GM12891 (cell line): ENCODE results near the gene JADE1.

ENCODE experiments used
- DNase-seq: peaks from one replicate; pipeline ENCODE4 v3.0.0; 2011; ENCODE audit warnings: low spot score; ENCODE audit not compliant: insufficient read length
- FAIRE-seq: peaks from 2 replicates; lab custom pipeline; 2011; peaks lifted over from hg19 to GRCh38; lab: Jason Lieb, UNC
- PAX5 ChIP-seq: IDR thresholded peaks from 2 replicates; pipeline ENCODE4 v1.6.1; 2011; ENCODE audit warnings: low read length, moderate library complexity, mild to moderate bottlenecking; ENCODE audit not compliant: insufficient read depth, severe bottlenecking
- POLR2A ChIP-seq: IDR thresholded peaks from 2 replicates; pipeline ENCODE4 v1.6.1; 2011; ENCODE audit warnings: low read depth, low read length, control low read depth
- POLR2AphosphoS5 ChIP-seq: IDR thresholded peaks from 2 replicates; pipeline ENCODE4 v1.6.1; 2011; ENCODE audit warnings: low read depth, low read length, control low read depth
- POU2F2 ChIP-seq: IDR thresholded peaks from 2 replicates; pipeline ENCODE4 v1.6.1; 2011; ENCODE audit warnings: low read depth, mild to moderate bottlenecking, control low read depth, low read length, moderate library complexity
- SPI1 ChIP-seq: IDR thresholded peaks from 2 replicates; pipeline ENCODE4 v1.6.1; 2011; ENCODE audit warnings: low read depth, low read length, control low read depth
- TAF1 ChIP-seq: IDR thresholded peaks from 2 replicates; pipeline ENCODE4 v1.6.1; 2011; ENCODE audit warnings: low read depth, low read length, control low read depth

JADE1 gene

GRCh38 chr4:128858879-128859671 lies 49.6 kb downstream of the JADE1 start:
- TF ChIP-seq TAF1 (no peak), POU2F2 (peak; percentile 65; the same call in 1 of the 2 replicates)
- no peak for DNase-seq
- peak; percentile 93 for FAIRE-seq

GRCh38 chr4:128859887-128860677 lies 50.6 kb downstream of the JADE1 start:
- DNase-seq (no peak), FAIRE-seq (peak; percentile 57)
- TF ChIP-seq POLR2A (no peak), TAF1 (no peak), SPI1 (no peak), POU2F2 (no peak)

GRCh38 chr4:128861856-128862518 lies 52.5 kb downstream of the JADE1 start:
- peak; percentile 31 for FAIRE-seq
- TF ChIP-seq POU2F2: no peak
- no peak for TF ChIP-seq PAX5
- TF ChIP-seq SPI1: no peak
- TF ChIP-seq POLR2AphosphoS5: no peak
- TF ChIP-seq TAF1: no peak
- TF ChIP-seq POLR2A: no peak
- no peak for DNase-seq

DNA sequence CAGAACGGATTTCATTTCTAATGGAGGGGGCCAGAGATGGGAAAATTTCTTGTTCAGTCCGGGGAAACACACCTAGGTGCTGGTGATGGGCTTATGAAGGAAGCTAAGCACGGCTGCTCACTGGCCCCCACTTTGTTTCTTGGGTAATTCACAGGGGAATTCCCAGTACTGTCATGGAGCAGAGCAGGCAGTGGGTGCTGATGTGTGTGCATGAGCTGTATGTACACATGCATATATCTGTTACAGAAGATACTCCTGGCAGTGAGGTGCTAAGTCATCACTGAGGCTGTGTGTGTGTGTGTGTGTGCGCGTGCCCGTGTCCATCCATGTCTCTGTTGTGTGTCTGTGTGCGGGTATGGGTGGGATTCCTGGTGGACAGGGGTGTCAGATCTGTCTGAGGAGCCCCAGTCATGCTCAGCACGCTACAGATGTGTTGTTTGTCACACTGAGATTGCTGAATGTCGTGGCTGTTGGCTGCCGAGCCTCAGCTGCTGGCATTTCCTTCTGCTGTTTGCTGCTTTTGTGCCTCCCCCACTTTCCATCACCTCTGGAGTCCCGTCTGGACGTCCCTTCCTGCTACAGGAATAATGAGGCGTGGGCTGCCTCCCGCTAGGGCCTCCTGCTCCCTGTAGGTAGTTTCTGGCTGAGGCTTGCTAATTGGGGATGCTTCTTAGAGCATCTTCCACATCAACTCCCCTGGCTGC lies 53.3 kb downstream of the JADE1 start:
- FAIRE-seq (peak; percentile 86), DNase-seq (no peak)
- TF ChIP-seq POLR2A (peak; percentile 38; the same call in 1 of the 2 replicates), POU2F2 (peak; percentile 86), POLR2AphosphoS5 (peak; percentile 18; the same call in 1 of the 2 replicates), SPI1 (no peak), TAF1 (no peak; the same call in 1 of the 2 replicates), PAX5 (no peak)

DNA sequence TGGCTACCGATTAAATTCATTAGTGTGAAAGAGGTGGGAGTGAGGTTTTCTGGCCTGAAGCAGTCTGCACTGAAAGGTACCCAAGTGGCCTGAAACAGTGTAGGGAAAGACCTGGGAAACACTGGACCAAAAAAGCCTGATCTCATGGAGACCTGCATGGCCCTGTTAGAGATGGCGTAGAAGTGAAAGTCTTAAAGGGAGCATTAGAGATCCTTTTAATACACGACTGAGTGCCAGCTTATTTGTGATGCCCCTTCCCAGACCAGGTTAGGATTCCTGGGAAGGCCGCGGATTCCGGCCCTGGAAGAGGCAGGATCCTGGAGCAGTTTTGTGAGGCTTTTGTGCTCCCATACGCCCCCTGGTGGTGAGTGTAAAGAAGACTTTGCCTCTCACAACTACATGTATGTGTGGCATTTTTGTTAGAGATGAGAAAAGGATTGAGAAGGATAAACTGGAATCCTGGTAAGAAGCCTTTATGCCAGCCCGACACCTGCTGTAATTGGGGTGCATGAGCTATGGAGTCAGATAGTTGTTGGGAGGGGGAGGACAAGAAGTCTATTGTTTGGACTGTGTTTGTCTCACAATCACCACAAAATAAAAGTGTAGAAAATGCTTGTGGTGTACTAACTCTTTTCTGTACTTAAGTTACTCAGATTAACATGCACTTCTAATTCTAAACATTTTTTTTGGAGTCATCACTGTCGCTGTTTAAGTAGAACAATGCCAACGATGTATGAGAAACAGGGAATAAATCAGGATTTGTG lies 54.0 kb downstream of the JADE1 start:
- FAIRE-seq (peak; percentile 48), DNase-seq (no peak)
- TF ChIP-seq POLR2AphosphoS5: no peak
- TF ChIP-seq SPI1: no peak

GRCh38 chr4:128865132-128865531 lies 55.6 kb downstream of the JADE1 start:
- TF ChIP-seq TAF1 (no peak), SPI1 (no peak), POU2F2 (no peak), POLR2AphosphoS5 (no peak), PAX5 (no peak), POLR2A (no peak)
- DNase-seq (no peak), FAIRE-seq (no peak)

DNA sequence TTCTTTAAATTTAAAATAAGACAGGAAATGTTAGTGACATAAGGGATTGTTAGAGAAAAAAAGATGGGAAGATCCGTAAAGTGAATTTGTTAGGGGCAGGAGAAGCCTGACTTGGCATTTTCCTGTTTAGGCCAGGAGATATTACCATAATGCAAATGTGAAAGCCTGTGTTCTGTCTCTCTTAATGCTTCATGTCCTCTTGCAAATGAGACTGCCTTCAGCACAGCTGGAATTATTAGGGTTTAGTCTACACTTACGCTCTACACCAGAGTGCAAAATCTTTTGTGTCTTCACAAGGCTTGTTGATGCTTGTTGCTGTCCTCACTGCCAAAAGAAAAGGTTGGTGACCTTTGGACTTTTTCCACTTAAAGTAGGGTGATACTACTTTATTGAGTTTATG lies 56.8 kb downstream of the JADE1 start:
- no peak for DNase-seq
- TF ChIP-seq PAX5 (no peak), POLR2AphosphoS5 (0 out of 2 replicates have a peak, but pooled peaks have one; percentile 3), SPI1 (no peak), POU2F2 (no peak)
- FAIRE-seq: no peak

DNA sequence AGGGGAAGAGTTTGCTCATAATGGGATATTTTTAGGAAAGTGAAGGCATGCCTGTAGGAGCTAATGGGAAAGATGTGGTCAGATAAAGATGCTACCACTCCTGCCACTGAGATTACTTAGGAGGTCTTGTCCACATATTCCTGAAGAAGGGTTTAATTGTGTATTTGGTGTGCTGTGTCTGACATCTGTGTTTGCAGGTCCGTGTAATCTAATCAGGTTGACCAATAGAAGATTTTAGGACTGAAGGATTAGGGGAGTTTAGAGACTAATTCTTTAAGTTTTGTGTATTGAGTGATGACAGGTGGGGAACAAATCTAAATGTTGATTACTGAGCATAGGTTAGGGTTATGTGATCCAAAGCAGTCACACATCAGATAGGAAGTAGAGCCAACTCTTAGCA lies 57.2 kb downstream of the JADE1 start:
- DNase-seq (no peak), FAIRE-seq (no peak)
- TF ChIP-seq PAX5 (no peak), TAF1 (no peak), POLR2AphosphoS5 (0 out of 2 replicates have a peak, but pooled peaks have one; percentile 4)

- no peak for FAIRE-seq
- TF ChIP-seq SPI1: no peak
- no peak for TF ChIP-seq POU2F2
- TF ChIP-seq TAF1: no peak
- no peak for DNase-seq
Observed at GRCh38 chr4:128868758-128869157, 59.3 kb downstream of the JADE1 start.
